Breast epithelium (tissue), 4 donors: ENCODE results near the gene HDAC10. TPM values are rescaled to one million over a fixed set of nuclear protein-coding genes. Genes with fewer than 3 reads are reported as not detected.

Source experiments
- DNase-seq, 2 donors: peaks; one replicate each; pipeline ENCODE4 v3.0.0-alpha.2; 2019; ENCODE audit warnings: low spot score in 2 of 2
- H3K27ac ChIP-seq, 2 donors: fragments of 200-600 bp; sonication (generic) in 1 of 2; one replicate each; pipeline ENCODE4 v1.5.1; 2016 to 2019; ENCODE audit warnings: mild to moderate bottlenecking in 1 of 2
- H3K27me3 ChIP-seq, 2 donors: fragments of 200-600 bp; sonication (generic) in 1 of 2; one replicate each; pipeline versions ENCODE4 v1.5.1 to v1.6.0; 2017 to 2019; ENCODE audit warnings: control low read depth in 1 of 2, mild to moderate bottlenecking in 1 of 2
- H3K36me3 ChIP-seq: fragments of 200-600 bp; one replicate; pipeline ENCODE4 v1.5.1; 2019
- H3K4me1 ChIP-seq, 2 donors: fragments of 200-600 bp; sonication (generic); one replicate each; pipeline ENCODE4 v1.5.1; 2016 to 2019; ENCODE audit warnings: control low read depth in 1 of 2
- H3K4me3 ChIP-seq, 3 donors: fragments of 200-600 bp; sonication (generic); 1 replicate in 2 of 3; 2 replicates in 1 of 3; pipeline ENCODE4 v1.5.1; 2016 to 2019; ENCODE audit warnings: mild to moderate bottlenecking in 3 of 3, moderate library complexity in 2 of 3
- H3K9me3 ChIP-seq, 2 donors: fragments of 200-600 bp; sonication (generic) in 1 of 2; one replicate each; pipeline ENCODE4 v1.5.1; 2016 to 2019; ENCODE audit warnings: control low read depth in 1 of 2
- POLR2A ChIP-seq: fragments of 450-650 bp; IDR thresholded peaks from one replicate; pipeline ENCODE4 v1.6.1; 2016; ENCODE audit warnings: antibody characterized with exemption, mild to moderate bottlenecking, moderate library complexity
- POLR2AphosphoS5 ChIP-seq, 3 donors: sonication (generic); formaldehyde crosslinking; IDR thresholded peaks; one replicate each; pipeline ENCODE4 v1.6.1; 2017; ENCODE audit warnings: antibody characterized with exemption in 3 of 3
- intact Hi-C: fragments of 100-400 bp; cut with DNase I; formaldehyde crosslinking; loops from one replicate; pipeline ENCODE4 v1.15.1; 2023; ENCODE audit warnings: low total_unique reads
- total RNA-seq, 3 donors: library from RNA; depleted of rRNA; stranded (reverse); fragments of >200 nt; gene quantifications; one replicate each; pipeline ENCODE4 v1.1.0, GENCODE V29; 2016
- TF ChIP-seq, protein P1 (sequence below), 3 donors: fragments of 450-650 bp; IDR thresholded peaks; one replicate each; pipeline ENCODE4 v1.5.1; 2016 to 2017; ENCODE audit warnings: antibody characterized with exemption in 3 of 3, mild to moderate bottlenecking in 3 of 3, moderate library complexity in 3 of 3

The HDAC10 gene, protein sequence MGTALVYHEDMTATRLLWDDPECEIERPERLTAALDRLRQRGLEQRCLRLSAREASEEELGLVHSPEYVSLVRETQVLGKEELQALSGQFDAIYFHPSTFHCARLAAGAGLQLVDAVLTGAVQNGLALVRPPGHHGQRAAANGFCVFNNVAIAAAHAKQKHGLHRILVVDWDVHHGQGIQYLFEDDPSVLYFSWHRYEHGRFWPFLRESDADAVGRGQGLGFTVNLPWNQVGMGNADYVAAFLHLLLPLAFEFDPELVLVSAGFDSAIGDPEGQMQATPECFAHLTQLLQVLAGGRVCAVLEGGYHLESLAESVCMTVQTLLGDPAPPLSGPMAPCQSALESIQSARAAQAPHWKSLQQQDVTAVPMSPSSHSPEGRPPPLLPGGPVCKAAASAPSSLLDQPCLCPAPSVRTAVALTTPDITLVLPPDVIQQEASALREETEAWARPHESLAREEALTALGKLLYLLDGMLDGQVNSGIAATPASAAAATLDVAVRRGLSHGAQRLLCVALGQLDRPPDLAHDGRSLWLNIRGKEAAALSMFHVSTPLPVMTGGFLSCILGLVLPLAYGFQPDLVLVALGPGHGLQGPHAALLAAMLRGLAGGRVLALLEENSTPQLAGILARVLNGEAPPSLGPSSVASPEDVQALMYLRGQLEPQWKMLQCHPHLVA
- total RNA-seq: 10 to 100 TPM; 22.9 to 35.7 (median 29.4) TPM

DNA sequence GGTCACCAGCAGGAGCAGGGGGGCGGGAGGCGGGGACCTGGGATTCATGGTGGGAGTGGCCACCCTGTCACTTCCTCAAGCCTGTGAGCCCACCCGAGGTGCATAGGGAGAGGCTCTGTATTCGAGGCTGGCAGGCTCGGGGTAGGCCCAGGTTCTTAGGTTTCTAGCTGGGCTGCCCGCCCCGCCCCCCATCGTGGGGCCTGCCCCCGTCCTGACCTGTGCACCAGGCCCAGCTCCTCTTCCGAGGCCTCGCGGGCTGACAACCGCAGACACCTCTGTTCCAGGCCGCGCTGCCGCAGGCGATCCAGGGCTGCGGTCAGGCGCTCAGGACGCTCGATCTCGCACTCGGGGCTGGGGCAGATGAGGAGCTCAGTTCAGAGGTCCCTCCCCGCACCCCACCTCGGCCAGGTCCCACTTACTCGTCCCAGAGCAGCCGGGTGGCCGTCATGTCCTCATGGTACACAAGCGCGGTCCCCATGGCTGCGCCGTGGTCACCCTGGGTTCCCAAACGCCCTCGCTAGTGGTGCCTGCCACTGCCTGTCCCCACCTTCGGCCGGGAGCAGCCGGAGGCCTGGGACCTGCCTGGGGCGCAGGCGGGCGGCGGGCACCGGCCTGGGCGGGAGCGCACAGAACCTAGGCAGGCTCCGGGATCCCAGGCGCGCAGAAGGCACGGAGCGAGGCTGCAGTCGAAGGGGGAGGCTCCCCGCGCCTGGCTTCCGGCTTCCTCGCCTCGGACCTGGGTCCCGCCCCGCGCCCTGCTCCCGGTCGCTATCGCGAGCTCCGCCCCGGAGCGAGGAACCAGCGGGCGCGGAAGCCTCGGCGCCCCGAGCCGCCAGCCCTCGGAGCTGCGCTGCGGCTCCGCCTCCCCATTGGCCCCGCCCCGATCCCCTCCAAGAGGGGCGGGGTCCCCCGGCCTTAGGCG lies at the start of gene HDAC10:
Gene HDAC10, minus strand, starts transcription at position 711 of the 922 bp plus-strand sequence. Its CDS starts 233 bp downstream, at position 478.
- no peaks in the 10 kb centered on the region for H3K27me3 ChIP-seq
- peaks cover 12 to 15% of the 10 kb centered on the region in 2 donors for H3K4me1 ChIP-seq
- TF ChIP-seq, protein P1, sequence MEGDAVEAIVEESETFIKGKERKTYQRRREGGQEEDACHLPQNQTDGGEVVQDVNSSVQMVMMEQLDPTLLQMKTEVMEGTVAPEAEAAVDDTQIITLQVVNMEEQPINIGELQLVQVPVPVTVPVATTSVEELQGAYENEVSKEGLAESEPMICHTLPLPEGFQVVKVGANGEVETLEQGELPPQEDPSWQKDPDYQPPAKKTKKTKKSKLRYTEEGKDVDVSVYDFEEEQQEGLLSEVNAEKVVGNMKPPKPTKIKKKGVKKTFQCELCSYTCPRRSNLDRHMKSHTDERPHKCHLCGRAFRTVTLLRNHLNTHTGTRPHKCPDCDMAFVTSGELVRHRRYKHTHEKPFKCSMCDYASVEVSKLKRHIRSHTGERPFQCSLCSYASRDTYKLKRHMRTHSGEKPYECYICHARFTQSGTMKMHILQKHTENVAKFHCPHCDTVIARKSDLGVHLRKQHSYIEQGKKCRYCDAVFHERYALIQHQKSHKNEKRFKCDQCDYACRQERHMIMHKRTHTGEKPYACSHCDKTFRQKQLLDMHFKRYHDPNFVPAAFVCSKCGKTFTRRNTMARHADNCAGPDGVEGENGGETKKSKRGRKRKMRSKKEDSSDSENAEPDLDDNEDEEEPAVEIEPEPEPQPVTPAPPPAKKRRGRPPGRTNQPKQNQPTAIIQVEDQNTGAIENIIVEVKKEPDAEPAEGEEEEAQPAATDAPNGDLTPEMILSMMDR (IDR thresholded peaks at IDR 0.05): no peak
- TF ChIP-seq POLR2A: no peak
- TF ChIP-seq POLR2AphosphoS5 (IDR thresholded peaks at IDR 0.05): no peak
- DNase-seq: peak in 1 of 2 donors; percentile 65
- H3K9me3 ChIP-seq: no peaks in the 10 kb centered on the region
- intact Hi-C loops: loop anchor here (10.0 kb wide), 1 partner anchor 254 kb away; the partner anchor contains the start of genes LMF2 and NCAPH2
- H3K4me3 ChIP-seq: peak within 1 kb of the TSS; percentile 71 to 74 (median 71)
- H3K36me3 ChIP-seq: no peaks in the 10 kb centered on the region
- peak within 1 kb of the TSS; percentile 75 to 80 for H3K27ac ChIP-seq

DNA sequence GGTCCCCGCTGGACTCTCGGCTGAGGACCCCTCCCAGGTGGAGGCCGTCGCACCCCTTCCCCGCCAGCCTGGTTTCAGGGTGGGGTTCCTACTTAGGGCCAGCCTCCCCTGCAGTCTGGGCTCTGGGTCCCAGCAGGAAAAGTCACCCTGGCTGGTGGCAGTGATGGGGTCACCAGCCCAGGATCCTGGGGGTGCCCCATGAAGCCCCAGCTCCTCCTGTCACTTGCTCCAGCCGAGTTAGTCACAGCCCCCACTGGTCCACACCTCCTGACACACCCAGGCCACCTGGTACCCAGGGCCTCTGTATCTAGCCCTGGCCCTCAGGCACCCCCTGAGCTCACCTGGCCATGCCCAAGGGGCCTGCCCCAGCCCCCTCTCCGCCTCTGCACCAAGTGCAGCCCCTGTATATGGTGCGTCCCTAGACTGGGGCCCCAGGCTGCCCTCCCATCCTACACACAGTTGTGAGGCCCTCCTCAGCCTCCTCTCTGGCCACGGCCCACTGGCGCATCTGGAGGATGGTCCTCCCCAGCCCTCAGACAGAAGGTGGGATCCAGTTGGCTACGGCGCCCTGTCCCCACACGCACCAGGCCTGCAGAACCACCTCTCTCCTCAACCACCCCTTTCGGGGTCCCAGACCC lies 49.7 kb upstream of the HDAC10 start:
- H3K27me3 ChIP-seq: no peaks in the 10 kb centered on the region
- H3K27ac ChIP-seq: peak overlapping the region; percentile 94 to 98
- no peaks in the 10 kb centered on the region for H3K36me3 ChIP-seq
- intact Hi-C loops: no loop called here
- peak overlapping the region in 2 of 3 donors; percentile 41 to 73 for H3K4me3 ChIP-seq
- no peak for TF ChIP-seq POLR2AphosphoS5 (IDR thresholded peaks at IDR 0.05)
- H3K9me3 ChIP-seq: no peaks in the 10 kb centered on the region
- peaks cover 72 to 76% of the 10 kb centered on the region in 2 donors for H3K4me1 ChIP-seq
- no peak for DNase-seq

DNA sequence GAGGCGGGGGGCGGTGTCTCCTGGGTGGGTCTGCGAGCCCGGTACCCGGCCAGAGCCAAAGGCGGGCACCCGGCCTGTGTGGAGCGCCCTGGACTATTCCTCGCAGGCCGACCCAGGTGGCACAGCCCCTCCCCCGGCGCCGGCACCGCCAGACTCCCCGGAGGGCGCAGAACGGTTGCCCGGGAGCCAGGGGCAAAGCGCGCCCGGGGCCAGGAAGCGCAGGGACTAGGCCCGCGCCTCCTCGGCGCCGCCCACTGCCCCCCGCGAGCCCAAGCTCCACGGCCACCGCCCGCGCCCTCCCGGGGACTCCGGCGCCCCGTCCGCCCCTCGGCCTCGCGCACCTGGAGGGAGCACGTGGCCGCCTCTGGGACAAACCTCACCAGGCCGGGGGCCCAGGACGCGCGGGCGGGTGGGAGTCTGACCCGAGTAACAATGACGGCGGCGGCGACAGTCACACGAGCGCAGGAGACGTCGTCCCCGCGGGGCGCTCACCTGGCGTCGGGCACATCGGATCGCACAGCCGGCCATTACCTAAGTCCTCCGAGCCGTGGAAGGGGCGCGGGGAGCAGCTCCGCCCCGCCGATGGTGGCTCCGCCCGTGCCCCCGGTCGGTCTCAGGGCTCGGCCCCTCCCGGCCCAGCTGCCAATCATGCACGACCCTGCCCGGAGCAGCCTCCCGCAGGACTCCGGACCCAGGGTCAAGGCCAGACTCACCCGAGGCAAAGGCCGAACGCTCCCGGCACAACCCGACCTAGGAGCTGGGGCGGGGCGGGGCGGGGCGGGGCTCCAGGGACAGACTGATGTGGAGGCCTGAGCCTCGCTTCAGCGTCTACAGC lies 48.9 kb upstream of the HDAC10 start:
- Histone ChIP-seq H3K27ac (peak overlapping the region; percentile 94 to 98), H3K36me3 (no peaks in the 10 kb centered on the region), H3K9me3 (no peaks in the 10 kb centered on the region), H3K4me3 (peak overlapping the region; percentile 32 to 73 (median 41)), H3K27me3 (no peaks in the 10 kb centered on the region), H3K4me1 (peaks cover 69 to 70% of the 10 kb centered on the region in 2 donors)
- no peak for DNase-seq
- TF ChIP-seq POLR2AphosphoS5 (IDR thresholded peaks at IDR 0.05): no peak
- TF ChIP-seq, protein P1 (IDR thresholded peaks at IDR 0.05): no peak
- TF ChIP-seq POLR2A: no peak
- intact Hi-C loops: no loop called here

DNA sequence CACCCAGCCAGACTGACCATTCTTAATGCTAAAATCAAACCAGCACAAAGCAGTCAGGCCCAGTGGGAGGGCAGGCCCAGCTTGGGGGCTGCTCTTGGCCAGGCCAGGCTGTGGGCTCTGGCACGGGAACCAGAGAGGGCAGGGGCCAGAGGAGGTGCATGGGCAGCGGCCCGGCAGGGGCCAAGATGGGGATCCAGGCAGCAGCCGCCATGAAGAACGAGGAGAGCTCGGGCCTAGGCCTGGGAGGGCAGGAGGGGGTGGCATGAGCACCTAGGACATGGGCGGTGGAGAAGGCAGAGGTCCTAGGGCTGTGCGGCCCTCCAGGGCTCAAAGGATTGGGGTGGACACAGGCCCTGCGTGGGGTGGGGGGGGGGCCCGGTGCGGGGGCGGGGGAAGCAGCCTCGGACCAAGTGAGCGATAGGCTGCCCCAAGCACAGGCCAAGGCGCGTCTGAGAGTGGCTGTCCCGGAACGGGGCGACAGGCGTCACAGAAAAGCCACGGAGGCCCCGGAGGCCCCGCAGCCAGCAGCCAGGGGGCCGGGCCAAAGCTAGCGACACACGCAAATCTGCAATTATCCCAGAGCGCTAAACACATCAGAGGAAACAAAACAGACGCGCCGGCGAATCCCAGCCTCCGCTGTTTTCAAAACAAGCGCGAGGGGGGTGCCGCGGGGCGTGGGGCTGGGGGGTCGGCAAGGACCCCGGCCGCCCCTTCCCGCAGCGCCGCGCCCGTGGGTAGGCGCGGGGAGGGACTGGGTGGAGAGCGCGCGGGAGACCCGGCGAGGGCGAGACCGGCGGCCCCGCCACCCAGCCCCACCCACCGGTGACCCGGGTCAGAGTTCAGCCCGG lies 48.1 kb upstream of the HDAC10 start:
- no peak for DNase-seq
- TF ChIP-seq POLR2AphosphoS5 (IDR thresholded peaks at IDR 0.05) (no peak), POLR2A (no peak)
- TF ChIP-seq, protein P1 (IDR thresholded peaks at IDR 0.05): no peak
- H3K36me3 ChIP-seq: no peaks in the 10 kb centered on the region
- H3K27me3 ChIP-seq: no peaks in the 10 kb centered on the region
- peaks cover 65 to 68% of the 10 kb centered on the region in 2 donors for H3K4me1 ChIP-seq
- H3K9me3 ChIP-seq: no peaks in the 10 kb centered on the region
- H3K4me3 ChIP-seq: peak overlapping the region; percentile 32 to 73 (median 41)
- peak overlapping the region; percentile 94 to 98 for H3K27ac ChIP-seq
- intact Hi-C loops: no loop called here
